CD1c-positive myeloid dendritic cell (primary cell): ENCODE measurements around the gene LRP11.
"Not testable (repeated sequence)": the region's sequence is repeated elsewhere in the genome, so short reads cannot be mapped to it uniquely, and the experiment has no call there.

Source experiments
- DNase-seq: peaks from one replicate; pipeline ENCODE4 v3.0.0-alpha.2; 2016; ENCODE audit errors: extremely low spot score

Gene LRP11

DNA sequence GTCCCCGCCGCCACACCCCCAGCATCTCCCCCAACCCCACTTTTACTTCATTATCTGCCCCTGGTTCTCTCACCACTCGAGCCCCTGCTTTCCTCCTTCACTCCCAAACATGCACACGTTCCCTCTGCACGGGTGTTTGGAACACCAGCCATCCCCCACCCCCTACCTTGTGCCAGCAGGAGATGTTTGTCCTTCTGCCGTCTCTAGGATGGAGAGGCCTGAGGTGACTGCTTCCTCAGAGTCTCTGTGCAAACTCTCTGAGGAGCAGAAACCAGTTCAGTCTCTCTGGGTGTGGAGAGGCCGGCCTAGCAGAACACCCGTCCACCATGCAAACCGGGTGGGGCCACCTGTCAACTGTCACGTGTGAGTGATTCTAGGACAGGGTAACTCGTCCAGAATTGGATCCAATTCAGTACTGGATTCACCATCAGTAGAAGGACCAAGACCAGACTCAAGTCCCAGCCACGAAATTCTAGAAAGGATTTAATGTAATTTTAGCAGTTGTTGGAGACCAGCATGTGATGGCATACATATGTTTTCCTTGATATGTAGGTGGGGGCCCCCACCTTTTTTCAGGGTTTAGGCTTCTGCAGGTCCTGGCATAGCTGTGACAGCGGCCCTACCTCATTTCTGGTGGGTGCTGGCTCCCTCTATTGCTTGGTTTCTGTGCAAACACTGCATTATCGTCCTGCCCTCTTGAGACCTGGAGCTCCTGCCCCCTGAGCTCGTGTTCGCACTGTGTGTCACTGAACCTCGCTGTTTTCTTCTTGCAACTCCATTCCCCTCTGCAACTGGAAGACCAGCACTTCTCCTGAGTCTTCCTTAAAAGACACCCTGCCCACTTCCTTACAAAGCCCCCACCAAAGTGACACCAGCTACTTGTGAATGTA is 33.9 kb upstream of the LRP11 start, which contains the start of gene RAET1E:
RAET1E (minus strand) TSS at position 259 of the 890 bp plus-strand sequence. CDS start 7,212 bp downstream, outside the sequence.
- DNase-seq: no peak

DNA sequence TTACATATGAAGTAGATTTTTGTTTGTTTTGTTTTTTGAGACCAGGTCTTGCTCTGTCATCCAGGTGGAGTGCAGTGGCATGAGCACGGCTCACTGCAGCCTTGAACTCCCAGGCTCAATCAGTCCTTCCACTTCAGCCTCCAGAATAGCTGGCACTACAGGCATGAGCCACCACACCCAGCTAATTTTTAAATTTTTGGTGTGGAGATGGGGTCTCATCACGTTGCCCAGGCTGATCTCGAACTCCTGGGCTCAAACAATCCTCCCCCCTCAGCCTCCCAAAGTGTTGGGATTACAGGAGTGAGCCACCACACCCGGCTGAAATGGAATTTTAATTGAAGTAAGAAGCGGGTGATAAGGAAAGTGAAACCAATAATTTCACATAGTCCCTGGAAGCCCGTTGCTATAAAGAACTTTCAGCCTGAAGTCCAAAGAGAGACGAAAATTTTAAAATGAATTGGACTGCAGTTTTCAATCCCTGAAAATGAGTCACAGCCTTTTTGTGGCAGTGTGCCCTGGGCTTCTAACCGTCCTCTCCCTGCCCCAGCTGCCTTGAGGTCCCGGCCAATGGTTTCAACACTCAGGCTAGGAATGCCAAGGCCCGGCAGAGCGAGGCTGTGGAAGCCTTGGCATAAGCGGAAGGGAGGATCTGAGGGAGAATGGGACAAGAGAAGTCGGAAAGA is 33.0 kb upstream of the LRP11 start:
- DNase-seq: no peak

DNA sequence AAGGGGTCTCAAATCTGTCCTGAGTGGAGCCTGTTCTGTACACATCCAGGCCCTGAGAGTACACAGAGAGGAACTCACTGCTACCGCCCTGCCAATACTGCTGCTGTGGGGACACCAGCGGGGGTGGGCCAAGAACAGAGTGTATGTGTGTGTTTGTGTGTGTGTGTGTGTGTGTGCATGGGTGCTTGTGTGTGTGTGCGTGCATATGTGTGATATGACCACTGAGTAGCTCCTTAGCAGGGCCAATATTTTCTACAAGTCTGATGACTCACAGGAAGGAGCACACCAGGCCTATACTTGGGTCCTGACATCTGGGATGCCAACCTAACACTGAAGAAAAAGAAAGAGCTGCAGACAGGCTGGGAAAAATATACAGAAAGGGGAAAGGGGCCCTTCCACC is 32.3 kb upstream of the LRP11 start:
- no peak for DNase-seq

DNA sequence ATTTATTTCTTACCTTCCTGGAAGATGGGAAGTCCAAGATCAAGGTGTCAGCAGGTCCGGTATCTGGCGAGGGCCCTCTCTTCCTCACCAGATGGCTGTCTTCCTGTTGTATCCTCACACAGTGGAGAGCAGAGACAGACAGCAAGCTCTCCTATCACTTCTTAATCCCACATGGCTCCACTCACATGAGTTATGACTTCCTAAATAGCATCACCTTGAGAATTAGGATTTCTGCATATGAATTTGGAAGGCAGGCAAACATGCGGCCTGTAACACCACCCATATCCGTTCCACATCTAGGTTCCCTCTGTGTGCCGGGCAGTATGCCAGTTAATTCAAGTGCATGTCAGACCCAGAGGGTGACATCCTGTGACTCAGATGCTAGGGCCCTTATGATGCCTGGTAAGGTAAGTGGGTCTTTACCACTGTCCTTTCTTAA is 31.7 kb upstream of the LRP11 start:
- peak; percentile 6 for DNase-seq

DNA sequence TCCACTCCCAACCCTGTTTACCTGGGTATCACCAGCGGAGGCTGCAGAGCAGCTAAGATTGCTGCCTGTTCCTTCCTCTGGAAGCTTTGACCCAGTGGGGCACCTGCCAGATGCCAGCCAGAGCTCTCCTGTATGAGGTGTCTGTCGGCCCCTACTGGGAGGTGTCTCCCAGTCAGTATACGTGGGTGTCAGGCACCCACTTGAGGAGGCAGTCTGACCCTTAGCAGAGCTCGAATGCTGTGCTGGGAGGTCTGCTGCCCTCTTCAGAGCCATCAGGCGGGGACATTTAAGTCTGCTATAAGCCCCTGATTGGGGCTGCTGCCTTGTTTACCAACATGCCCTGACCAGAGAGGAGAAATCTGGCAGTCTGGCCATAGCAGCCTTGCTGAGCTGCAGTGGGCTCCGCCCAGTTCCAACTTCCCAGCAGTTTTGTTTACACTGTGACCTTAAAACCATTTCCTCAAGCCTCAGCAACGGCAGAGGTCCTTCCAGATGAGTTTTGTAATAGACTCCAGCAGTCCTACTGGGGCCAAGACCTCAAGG is 31.0 kb upstream of the LRP11 start:
- no peak for DNase-seq

DNA sequence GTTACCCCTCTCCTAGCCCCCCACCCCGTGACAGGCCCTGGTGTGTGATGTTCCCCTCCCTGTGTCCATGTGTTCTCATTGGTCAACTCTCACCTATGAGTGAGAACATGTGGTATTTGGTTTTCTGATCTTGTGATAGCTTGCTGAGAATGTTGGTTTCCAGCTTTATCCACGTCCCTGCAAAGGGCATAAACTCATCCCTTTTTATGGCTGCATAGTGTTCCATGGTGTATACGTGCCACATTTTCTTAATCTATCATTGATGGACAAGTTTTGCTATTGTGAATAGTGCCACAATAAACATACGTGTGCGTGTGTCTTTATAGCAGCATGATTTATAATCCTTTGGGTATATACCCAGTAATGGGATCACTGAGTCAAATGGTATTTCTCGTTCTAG is 27.7 kb upstream of the LRP11 start:
- not testable (repeated sequence) for DNase-seq

DNA sequence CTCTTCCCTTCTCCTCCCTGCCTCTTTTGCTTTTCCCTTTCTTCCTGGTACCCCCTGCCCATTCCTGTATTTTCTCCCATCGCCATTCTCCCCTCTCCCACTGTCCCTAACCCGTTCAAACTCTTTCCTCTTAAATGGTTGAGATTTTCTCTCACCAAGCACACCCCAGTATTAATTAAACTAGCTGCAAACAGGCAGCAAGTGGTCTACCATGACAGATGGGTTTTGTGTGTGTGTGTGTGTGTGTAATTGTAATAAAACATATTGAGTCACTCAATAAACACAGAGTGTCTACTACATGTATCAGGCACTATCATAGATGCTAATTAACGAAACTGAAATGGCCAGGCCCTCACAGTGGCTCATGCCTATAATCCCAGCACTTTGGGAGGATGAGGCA is 27.1 kb upstream of the LRP11 start:
- DNase-seq: no peak

DNA sequence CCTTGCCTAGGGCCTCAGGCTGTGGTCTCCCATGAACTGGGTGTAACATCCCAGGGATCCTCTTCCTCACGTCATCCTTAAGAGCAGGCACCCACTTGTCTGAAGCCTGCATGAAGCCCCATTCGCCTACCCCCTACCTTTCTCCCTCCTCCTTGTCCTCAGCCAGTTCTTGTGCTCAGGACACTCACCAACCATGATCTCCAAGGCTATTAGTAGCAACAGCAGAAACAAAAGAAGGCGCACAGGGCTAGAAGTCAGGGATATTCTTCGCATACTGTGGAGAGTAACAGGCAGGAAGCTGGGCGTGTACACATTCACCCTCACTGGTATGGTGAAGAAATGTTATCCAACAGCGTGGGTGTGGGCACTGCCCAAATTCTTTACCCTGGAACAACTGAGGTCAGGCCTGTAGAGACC is 26.5 kb upstream of the LRP11 start:
- no peak for DNase-seq

DNA sequence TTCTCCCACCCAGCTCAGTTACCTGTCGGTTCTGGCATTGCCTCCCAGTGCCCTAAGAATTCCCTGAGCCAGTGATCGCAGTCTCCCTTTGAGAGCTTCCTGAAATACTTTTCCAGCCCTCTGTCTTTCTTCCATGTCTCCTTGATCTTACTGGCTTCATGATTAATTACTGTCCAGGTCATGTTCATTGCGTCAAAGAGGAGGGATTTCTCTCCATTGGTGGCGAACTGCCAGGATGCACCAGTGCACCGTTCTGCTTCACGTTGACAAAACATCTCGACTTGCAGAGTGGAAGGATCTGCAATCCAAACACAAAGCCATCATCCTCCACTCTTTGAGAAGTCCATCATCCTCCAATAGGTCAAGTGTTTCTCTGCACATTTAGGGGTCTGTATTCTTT is 25.2 kb upstream of the LRP11 start:
- no peak for DNase-seq

DNA sequence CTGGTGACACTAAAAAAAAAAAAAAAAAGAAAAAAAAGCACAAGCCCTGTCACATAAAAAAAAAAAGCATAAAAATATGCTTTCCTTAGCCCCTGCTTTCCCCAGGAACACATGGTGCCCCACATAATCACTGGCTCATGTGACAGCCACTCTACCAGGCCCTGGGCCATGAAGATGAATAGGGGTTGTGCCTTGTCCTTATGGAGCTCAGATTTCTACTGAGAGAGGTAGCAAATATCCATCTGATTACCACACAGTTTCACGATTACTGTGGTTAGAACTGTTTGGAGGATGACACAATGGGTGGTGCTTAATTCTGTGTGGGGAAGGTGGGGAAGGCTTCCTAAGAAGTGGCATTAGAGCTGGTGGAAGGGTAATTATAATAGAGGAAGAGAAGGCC is 24.5 kb upstream of the LRP11 start:
- DNase-seq: peak; percentile 1

DNA sequence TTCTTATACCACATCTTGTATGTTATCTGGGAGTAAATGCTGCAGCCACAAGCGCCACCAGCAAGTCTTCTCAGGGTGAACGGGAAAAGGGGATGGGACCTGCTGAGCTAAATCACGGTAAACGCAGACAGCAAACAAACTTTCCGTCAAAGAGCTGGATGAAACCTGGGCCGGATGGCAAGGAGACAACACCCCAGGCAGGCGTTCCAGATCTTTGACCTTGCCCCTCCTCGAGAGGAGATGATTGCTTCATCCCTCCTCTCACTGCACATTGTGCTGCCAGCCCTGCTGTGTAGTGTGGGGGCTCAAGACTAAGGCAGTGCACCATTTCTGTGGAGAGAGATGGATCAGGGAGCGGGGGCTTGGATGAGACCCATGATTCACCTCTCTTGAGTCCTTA is 23.9 kb upstream of the LRP11 start:
- DNase-seq: no peak

DNA sequence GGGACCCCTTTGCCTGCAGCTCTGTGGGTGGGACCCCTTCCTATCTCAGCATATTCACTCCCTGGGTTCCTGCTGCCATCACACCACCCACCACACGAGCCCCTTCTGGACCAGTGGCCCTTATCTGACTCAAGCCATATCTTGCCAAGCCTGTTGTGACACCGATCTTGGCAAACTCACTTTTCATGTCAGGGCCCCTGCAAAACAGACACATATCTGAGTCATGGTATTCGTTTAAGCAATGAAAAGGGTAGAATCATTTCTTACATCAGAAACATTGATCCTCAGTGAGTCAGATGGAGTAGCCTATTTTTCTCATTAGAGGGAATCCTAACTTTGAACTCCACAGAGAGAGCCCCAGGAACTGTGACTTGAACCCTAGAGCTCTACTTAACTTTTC is 23.2 kb upstream of the LRP11 start:
- no peak for DNase-seq

DNA sequence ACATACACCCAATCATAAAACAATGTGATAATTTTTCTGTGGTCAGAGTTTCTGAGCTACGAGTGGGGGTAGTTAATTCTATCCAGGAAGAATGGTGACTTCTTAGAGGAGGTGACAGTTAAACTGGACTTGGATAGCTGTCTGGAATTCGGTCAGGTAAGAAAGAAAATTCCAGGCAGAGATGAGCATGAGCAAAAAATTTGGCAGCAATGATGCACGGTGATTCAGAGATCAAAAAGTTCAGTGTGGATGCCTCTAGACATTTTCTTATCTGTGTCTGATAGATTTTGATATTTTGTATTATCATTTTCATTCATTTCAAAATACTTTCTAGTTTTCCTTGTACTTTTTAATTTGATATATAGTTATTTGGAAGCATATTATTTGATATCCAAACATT is 21.7 kb upstream of the LRP11 start:
- no peak for DNase-seq

DNA sequence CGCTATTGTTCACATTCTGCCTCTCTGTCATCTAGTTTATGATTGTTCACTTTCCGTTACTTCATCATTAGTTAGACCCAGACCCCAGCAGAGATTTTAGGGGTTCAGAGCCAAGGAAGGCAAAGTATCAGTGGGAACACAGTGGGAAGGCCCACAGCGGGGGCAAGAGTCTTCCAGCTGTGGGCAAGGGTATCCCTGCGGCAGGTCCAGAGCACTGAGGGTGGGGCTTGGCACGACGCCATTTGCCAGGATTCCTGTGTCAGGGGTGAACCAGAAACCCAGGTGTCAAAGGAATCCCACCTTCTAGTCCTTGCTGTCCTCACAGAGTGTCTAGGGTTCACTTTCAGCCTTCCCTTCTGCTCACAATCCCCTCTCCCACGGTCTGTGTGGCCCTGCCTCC is 20.5 kb upstream of the LRP11 start:
- no peak for DNase-seq

DNA sequence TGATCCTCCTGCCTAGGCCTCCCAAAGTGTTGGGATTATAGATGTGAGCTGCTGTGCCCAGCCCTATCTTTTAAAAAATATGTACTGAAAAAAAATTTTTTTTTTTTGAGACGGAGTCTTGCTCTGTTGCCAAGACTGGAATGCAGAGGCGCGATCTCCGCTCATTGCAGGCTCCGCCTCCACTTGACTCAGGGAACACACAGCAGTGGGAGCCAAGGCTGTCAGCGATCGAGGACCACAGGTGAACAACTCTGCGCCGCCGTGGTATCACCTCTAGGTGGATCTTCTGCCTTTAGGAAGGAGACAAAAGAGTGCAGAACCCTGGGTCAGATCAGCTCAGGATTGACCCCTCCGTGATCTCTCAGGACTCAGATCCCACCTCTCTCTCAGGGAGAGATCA is 20.1 kb upstream of the LRP11 start:
- no peak for DNase-seq

DNA sequence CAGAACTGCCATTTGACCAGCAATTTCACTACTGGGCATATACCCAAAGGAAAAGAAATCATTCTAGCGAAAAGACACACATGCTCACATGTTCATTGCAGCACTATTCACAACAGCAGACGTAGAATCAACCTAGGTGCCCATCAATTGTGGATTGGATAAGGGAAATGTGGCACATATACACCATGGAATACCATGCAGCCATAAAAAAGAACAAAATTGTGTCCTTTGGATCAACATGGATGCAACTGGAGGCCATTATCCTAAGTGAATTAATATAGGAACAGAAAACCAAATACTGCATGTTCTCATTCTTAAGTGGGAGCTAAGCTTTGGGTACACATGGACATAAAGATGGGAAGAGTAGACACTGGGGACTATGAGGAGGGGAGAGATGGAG is 17.7 kb upstream of the LRP11 start:
- no peak for DNase-seq

DNA sequence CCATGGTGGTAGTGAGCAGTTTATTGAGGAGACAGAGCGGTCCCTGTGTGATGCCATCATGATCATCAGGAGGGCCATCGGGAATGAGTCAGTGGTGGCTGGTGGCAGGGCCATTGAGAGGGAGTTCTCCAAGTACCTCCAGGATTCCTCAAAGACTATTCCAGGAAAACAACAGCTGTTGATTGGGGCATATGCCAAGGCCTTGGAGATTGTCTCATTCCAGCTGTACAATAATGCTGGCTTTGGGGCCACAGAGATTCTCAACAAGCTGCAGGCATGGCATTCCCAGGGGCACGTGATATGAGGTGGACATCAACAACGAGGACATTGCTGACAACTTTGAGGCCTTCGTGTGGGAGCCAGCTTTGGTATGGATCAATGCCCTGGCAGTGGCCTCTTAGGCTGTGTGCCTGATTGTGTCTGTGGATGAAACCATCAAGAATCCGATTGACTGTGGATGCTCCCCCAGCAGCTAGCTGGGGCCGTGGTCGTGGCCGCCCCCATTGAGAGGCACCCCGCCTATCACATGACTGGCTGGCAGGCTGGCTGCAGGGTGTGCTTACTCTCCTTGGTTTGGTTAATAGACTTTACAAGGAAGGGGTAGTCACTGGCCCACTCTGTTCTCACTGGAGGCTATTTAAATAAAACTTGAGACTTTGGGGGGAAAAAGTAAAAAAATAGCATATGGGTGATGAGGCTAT is 17.1 kb upstream of the LRP11 start:
- no peak for DNase-seq

DNA sequence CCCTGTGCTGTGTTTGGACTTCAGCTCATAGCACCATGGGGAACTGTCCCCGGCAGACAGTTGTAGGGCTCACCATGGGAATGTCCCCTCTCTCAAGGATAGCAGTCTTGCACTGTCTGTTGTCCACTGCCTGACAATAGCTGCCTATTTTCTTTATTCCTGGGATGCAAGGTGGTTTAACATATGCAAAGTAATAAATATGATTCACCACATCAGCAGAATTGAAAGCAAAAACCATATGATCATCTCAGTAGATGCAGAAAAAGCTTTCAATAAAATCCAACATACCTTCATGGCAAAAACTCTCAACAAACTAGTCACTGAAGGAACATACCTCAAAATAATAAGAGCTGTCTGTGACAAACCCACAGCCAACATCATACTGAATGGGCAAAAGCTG is 13.5 kb upstream of the LRP11 start:
- DNase-seq: no peak

DNA sequence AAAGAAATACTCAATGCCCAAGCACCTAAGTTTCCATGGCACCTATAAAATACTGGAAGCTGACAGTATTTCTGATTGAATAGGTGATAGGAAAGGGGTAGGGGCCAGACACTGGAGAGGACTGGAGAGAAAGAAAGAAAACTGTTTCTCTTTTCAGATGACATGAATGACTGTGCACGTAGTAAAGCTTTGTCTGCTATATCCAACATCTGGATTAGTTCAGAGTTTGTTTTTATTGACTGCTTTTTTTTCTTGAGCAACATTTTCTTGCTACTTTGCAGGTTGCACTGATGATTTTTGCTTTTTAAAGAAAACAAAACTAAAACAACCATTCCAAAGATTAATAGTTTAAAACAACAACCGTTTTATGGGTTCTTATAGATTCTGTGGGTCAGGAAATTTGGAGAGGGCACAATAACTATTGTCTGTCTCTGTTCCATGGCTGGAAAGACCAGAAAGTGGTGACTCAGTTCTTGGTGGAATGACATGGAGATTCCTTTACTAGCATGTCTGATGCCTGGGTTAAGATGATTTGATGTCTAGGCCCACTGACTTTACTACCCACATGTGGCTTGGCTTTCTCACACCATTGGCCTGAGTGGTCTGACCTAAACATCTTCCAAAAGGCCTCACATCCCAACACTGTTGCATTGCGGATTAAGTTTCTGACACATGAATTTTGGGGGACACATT is 12.2 kb upstream of the LRP11 start:
- no peak for DNase-seq

DNA sequence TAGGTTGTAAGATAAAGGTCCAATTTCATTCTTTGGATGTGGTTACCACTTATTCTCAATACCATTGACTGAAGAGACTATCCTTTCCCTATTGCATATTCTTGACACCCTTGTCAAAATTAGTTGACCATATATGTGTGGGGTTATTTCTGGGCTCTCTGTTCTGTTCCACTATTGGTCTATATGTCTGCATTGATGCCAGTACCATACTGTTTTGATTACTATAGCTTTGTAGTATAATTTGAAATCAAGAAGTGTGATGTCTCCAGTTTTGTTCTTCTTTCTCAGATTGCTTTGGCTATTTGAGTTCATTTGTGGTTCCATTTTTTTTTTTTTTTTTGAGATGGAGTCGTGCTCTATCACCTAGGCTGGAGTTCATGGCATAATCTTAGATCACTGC is 8.1 kb upstream of the LRP11 start:
- DNase-seq: no peak

DNA sequence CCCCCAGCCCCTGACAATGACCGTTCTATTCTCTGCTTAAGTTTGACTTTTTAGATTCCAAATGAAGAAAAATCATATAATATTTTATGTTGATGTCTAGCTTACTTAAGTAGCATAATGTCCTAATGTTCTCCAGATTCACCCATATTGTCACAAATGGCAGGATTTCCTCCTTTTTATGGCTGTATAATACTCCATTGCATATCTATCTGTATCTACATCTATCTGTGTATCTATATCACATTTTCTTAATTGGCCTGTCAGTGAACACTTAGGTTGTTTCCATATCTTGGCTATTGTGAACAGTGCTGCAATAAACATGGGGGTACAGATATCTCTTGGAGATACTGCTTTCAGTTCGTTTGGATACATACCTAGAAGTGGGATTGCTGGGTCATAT is 7.0 kb upstream of the LRP11 start:
- no peak for DNase-seq
